IPS DF 6.9 (cell line): ENCODE data around the gene WSB1.

Source experiments
- DNase-seq: peaks from one replicate; pipeline ENCODE4 v3.0.0-alpha.2; 2013; ENCODE audit warnings: low read depth, low spot score
- H3K27ac ChIP-seq: one replicate; pipeline ENCODE4 v1.5.1; 2013; ENCODE audit warnings: low read length, control low read depth
- H3K27me3 ChIP-seq: 2 replicates; pipeline ENCODE4 v1.6.1; 2013; ENCODE audit warnings: mild to moderate bottlenecking, low read length; ENCODE audit not compliant: control insufficient read depth, insufficient read depth
- H3K36me3 ChIP-seq: 2 replicates; pipeline ENCODE4 v1.6.1; 2013; ENCODE audit warnings: low read length; ENCODE audit not compliant: control insufficient read depth, insufficient read depth
- H3K4me1 ChIP-seq: 2 replicates; pipeline ENCODE4 v1.6.1; 2013; ENCODE audit warnings: low read length; ENCODE audit not compliant: control insufficient read depth, insufficient read depth
- H3K4me3 ChIP-seq: 2 replicates; pipeline ENCODE4 v1.5.1; 2013; ENCODE audit warnings: mild to moderate bottlenecking, low read length
- H3K9me3 ChIP-seq: 2 replicates; pipeline ENCODE4 v1.6.1; 2013; ENCODE audit warnings: low read length, inconsistent platforms; ENCODE audit not compliant: control insufficient read depth, insufficient read depth
- WGBS: extraction: QIAGEN DNeasy Blood & Tissue Kit; methylation state at CpG from one replicate; pipeline ENCODE4 v1.1.7; 2013; ENCODE audit warnings: mixed read lengths, missing lambda C conversion rate; ENCODE audit not compliant: insufficient read length, insufficient coverage; 5-methylcytosine and 5-hydroxymethylcytosine counted together

Gene WSB1

DNA sequence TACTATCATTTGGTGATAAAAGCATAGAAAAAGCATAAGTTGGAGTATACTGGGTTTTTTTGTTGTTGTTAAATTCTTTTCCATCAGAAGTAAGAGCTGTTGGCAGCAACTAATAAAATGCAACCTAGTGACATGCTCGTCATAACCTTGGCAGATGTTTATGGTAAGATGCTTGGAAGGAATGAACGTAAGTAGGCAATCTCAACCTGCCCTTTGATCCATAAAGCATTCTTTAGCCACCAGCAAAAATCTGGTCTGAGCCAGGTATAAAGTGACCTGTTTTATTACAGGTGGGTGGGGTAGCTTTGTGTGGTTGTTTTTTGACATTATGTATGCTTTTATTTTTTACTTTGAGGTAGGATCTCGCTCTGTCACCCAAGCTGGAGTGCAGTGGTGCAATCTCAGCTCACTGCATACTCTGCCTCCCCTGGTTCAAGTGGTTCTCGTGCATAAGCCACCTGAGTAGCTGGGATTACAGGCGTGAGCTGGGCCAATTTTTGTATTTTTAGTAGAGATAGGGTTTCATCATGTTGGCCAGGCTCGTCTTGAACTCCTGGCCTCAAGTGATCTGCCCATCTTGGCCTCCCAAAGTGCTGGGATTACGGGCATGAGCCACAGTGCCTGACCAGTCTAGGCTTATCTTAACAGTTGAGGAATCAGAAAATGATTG, 22.0 kb downstream of the WSB1 start:
- Histone ChIP-seq H3K4me3 (no peak overlapping the region), H3K27me3 (no peaks in the 10 kb centered on the region), H3K9me3 (no peaks in the 10 kb centered on the region), H3K27ac (no peak overlapping the region), H3K4me1 (no peaks in the 10 kb centered on the region), H3K36me3 (peaks cover 15% of the 10 kb centered on the region; the same call in 1 of the 2 replicates)
- no CpG with 5 or more reads among the region's 7 CpGs for WGBS
- DNase-seq: no peak

DNA sequence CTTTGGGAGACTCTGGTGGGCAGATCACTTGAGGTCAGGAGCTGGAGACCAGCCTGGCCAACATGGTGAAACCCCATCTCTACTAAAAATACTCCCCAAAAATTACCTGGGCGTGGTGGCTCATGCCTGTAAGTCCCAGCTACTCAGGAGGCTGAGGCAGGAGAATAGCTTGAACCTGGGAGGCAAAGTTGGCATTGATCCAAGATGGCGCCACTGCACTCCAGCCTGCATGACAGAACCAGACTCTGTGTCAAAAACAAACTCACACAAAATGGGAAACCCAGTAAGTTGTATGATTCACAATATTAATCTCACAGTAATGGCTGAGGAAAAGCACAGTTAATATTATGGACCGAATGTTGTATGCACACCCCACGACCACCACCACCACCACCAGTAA, 24.3 kb downstream of the WSB1 start:
- peaks cover 8% of the 10 kb centered on the region; the same call in 1 of the 2 replicates for H3K36me3 ChIP-seq

DNA sequence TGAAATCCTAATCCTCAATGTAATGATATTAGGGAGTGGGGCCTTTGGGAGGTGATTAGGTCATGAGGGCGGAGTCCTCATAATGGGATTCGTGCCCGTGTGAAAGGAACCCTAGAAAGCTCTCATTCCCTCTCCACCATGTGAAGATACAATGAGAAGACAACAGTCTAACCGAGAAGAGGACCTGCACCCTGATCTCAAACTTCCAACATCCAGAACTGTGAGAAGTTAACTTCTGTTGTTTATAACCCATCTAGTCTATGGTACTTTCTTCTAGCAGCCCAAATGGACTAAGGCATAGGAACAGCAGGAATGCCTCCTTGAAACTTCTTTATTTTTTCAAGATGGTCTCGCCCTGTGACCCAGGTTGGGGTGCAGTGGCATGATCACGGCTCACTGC, 24.7 kb downstream of the WSB1 start:
- no peak overlapping the region for H3K4me3 ChIP-seq
- no peak overlapping the region for H3K27ac ChIP-seq
- no peaks in the 10 kb centered on the region for H3K27me3 ChIP-seq
- H3K36me3 ChIP-seq: peaks cover 8% of the 10 kb centered on the region; the same call in 1 of the 2 replicates
- DNase-seq: no peak
- H3K4me1 ChIP-seq: no peaks in the 10 kb centered on the region
- no CpG with 5 or more reads among the region's 6 CpGs for WGBS
- H3K9me3 ChIP-seq: no peaks in the 10 kb centered on the region

More for the DNA sequence above, 24.3 kb downstream of the WSB1 start:
- no peak overlapping the region for H3K27ac ChIP-seq
- no peaks in the 10 kb centered on the region for H3K27me3 ChIP-seq
- DNase-seq: no peak
- H3K4me1 ChIP-seq: no peaks in the 10 kb centered on the region
- H3K4me3 ChIP-seq: no peak overlapping the region
- no CpG with 5 or more reads among the region's 4 CpGs for WGBS
- H3K9me3 ChIP-seq: no peaks in the 10 kb centered on the region

DNA sequence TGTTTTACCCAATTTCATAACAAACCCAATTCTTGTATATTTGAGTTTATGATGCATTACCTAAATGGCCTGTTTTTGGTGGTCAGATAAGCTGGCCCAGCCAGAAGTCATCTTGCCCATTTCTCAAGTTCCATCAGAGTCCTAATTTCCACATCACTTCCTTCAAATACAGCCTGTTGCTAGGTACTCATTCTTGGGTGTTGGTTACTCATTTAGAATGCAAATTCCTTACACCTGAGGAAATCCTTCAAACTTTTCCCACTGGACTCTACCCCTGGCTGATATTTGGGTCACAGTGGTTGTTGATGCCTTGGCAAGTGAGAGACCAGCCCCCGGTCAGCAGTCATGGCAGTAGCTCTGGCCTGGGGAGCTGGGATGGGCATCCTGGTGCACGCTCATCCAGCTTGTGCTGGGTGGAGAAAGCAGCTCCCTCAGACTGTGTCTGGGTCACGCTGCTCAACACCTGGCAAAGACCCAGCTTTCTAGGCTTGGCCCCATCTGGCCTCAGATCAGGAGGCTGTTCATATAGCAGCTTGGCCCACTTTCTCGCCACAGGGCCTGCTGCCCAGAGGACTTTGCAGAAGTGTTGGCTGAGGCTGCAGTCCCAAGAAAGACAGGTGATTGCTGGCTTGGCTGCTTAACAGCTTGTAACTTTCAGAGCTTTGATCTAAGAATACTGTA, 25.8 kb downstream of the WSB1 start:
- H3K9me3 ChIP-seq: no peaks in the 10 kb centered on the region; the same call in 1 of the 2 replicates
- H3K4me3 ChIP-seq: no peak overlapping the region
- no peak overlapping the region for H3K27ac ChIP-seq
- WGBS: no CpG with 5 or more reads among the region's 4 CpGs
- H3K36me3 ChIP-seq: peaks cover 8% of the 10 kb centered on the region; the same call in 1 of the 2 replicates
- DNase-seq: no peak
- H3K27me3 ChIP-seq: no peaks in the 10 kb centered on the region
- H3K4me1 ChIP-seq: no peaks in the 10 kb centered on the region

- Histone ChIP-seq H3K27ac (no peak overlapping the region), H3K27me3 (no peaks in the 10 kb centered on the region)
Measured at GRCh38 chr17:27320222-27320560, 26.3 kb downstream of the WSB1 start.

DNA sequence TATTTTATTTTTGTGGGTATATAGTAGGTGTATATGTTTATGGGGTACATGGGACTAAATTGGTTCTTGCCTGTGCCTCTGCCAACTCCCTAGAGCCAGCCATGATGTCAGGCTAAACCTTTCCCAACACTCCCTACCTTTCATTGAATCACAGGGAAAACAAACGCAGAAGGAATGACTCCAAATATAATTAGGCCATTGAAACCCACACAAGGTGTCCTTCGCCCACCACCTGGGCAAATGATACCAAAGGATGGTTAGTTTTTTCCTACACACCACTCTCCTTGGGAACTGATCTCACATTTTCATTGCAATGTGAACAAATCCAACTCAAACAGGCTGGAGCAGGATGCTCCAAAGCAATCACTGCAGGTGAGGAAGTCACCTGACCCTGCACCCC, 27.5 kb downstream of the WSB1 start:
- H3K27ac ChIP-seq: no peak overlapping the region
- no CpG with 5 or more reads among the region's 2 CpGs for WGBS
- no peak for DNase-seq

More at GRCh38 chr17:27320222-27320560, 26.3 kb downstream of the WSB1 start:
- Histone ChIP-seq H3K36me3 (peaks cover 4% of the 10 kb centered on the region; the same call in 1 of the 2 replicates), H3K4me1 (no peaks in the 10 kb centered on the region), H3K9me3 (no peaks in the 10 kb centered on the region; the same call in 1 of the 2 replicates), H3K4me3 (no peak overlapping the region)
- no CpG with 5 or more reads among the region's 4 CpGs for WGBS
- no peak for DNase-seq

DNA sequence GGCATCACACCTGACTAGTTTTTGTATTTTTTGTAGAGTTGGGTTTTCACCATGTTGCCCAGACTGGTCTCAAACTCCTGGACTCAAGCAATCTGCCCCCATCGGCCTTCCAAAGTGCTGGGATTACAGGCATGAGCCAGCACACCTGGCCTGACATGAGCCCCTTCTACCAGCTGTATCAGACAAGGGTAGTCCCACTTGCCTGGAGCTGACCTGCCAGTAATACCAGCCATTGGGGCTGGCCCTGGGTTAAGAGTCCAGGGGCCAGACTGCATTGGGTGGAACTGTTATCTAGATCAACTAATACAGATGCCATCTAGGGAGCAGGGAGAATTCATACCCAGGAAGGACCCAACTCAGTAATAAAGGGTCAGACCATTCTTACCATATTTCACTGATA, 28.1 kb downstream of the WSB1 start:
- H3K27ac ChIP-seq: no peak overlapping the region
- no peak overlapping the region for H3K4me3 ChIP-seq
- no peaks in the 10 kb centered on the region for H3K4me1 ChIP-seq
- H3K36me3 ChIP-seq: no peaks in the 10 kb centered on the region
- no CpG with 5 or more reads among the region's 1 CpG for WGBS
- H3K27me3 ChIP-seq: no peaks in the 10 kb centered on the region
- H3K9me3 ChIP-seq: no peaks in the 10 kb centered on the region; the same call in 1 of the 2 replicates
- no peak for DNase-seq

More for the DNA sequence above, 27.5 kb downstream of the WSB1 start:
- H3K4me3 ChIP-seq: no peak overlapping the region
- no peaks in the 10 kb centered on the region; the same call in 1 of the 2 replicates for H3K9me3 ChIP-seq
- no peaks in the 10 kb centered on the region for H3K4me1 ChIP-seq
- H3K27me3 ChIP-seq: no peaks in the 10 kb centered on the region
- H3K36me3 ChIP-seq: no peaks in the 10 kb centered on the region

DNA sequence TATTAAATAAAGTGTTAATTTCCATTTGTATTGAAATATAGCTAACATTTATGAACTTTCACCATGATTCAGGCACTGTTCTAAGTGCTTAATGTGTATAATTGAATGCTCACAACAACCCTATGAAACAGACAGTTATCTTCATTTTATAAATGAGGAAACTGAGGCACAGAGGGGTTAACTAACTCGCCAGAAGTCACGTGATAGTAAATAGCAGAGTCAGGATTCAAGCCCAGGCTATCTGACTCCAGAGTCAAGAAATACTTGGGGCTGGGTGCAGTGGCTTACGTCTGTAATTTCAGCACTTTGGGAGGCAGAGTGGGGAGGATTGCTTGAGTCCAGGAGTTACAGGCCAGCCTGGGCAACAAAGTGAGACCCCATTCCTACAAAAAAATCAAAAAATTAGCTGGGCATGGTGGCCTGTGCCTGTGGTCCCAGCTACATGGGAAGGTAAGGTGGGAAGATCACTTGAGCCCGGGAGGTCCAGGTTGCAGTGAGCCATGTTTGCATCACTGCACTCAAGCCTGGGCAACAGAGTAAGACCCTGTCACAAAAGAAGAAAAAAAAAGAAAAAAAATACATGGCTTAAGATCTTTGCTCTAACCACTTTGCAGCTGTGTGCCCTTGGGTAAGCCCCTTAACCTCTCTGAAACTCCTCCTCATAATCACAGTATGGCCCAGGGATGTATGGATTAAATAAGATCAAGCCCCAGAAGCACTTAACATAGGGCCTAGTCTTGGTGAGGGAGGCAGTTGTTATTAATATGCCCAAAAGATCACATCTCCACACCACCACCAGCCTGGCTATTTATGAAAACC, 29.0 kb downstream of the WSB1 start:
- Histone ChIP-seq H3K4me1 (no peaks in the 10 kb centered on the region), H3K9me3 (no peaks in the 10 kb centered on the region; the same call in 1 of the 2 replicates), H3K36me3 (no peaks in the 10 kb centered on the region), H3K27me3 (no peaks in the 10 kb centered on the region), H3K4me3 (no peak overlapping the region), H3K27ac (no peak overlapping the region)
- no peak for DNase-seq
- WGBS: no CpG with 5 or more reads among the region's 4 CpGs

GRCh38 chr17:27323538-27324215, 29.8 kb downstream of the WSB1 start:
- no peaks in the 10 kb centered on the region for H3K27me3 ChIP-seq
- H3K4me3 ChIP-seq: no peak overlapping the region
- no peak overlapping the region for H3K27ac ChIP-seq
- H3K4me1 ChIP-seq: no peaks in the 10 kb centered on the region
- WGBS: no CpG with 5 or more reads among the region's 7 CpGs
- DNase-seq: no peak
- H3K36me3 ChIP-seq: no peaks in the 10 kb centered on the region
- H3K9me3 ChIP-seq: no peaks in the 10 kb centered on the region; the same call in 1 of the 2 replicates
